Measurements from ENCODE around the gene RNF207.

Gene RNF207

DNA sequence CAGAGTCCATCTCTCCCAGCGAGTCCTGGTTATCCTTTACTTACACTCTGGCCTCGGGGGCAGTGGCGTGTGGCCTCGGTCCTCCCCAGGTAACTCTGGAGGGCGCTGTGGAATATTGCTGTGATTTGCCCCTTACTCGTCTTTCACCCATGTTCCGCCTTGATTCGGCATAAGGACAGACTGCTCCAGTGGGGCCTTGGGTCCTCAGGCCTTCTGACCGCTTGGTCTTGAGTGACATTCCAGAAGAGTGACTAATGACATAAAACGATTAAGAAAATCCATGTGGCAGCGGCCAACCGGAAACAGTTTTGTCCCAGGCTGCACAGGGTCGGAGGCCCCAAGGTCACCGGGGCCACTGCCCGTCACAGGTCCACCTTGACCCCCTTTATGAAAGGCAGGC is 18.8 kb downstream of the RNF207 start:
- no peak for DNase-seq (ENCODE audit: low read depth in 1 of 2, low spot score in 1 of 2)

DNA sequence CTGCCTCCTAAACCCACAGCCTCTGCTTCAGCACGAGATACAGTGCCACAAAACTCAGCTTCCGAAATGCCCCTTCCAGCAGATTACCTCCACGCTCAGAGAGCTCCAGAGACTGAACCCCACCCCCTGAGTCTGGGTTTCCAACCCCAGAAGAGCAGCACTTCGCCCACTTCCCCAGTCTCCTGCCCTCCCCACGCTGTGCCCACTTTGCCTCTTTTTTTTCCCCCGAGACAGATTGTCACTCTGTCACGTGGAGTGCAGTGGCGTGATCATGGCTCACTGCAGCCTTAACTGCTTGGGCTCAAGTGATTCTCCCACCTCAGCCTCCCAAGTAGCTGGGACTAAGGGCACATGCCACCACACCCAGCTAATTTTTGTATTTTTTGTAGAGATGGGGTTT is 19.7 kb downstream of the RNF207 start:
- no peak for DNase-seq (ENCODE audit: low read depth in 1 of 2, low spot score in 1 of 2)

GRCh38 chr1:6233376-6233775 is 27.5 kb downstream of the RNF207 start:
- no peak for DNase-seq (ENCODE audit: low read depth in 1 of 2, low spot score in 1 of 2)

DNA sequence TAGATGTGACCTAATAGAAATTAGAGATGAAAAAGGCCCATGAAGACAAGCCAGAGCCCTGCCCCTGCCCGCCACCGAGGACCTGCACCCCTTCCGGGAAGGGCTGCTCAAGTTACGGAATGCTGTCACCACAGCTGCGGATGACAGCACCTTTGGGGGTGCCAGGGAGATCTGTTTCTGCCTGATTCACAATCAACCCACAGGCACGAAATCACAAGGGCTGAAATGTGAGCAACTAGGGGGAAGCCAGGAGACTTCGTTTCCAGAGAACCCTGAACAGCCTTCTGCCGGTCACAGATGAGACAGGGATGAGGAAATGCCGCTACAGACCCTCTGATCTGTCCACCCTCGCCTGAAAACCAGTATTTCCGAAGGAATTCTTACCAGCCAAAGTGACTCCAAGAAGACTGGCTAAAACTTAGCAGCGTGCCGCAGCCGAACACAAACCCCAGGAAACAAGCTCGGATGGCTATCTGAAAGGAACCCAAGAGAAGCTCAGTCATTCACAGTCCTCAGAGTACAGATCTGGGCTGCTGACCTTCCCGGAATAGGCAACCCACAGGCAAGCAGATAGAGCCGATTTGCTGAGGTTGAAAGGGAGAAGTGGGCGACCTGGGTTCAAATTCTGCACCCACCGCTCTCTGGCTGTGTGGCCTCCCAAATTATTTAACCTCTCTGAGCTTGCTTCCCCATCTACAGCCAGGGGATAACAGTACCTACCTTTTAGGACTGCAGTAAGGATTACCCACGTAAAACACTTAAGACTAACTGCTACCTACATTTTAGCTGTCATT is 28.8 kb downstream of the RNF207 start:
- DNase-seq (ENCODE audit: low read depth in 1 of 2, low spot score in 1 of 2): no peak

GRCh38 chr1:6235296-6235677 is 29.4 kb downstream of the RNF207 start:
- DNase-seq (ENCODE audit: low read depth in 1 of 2, low spot score in 1 of 2): no peak

DNA sequence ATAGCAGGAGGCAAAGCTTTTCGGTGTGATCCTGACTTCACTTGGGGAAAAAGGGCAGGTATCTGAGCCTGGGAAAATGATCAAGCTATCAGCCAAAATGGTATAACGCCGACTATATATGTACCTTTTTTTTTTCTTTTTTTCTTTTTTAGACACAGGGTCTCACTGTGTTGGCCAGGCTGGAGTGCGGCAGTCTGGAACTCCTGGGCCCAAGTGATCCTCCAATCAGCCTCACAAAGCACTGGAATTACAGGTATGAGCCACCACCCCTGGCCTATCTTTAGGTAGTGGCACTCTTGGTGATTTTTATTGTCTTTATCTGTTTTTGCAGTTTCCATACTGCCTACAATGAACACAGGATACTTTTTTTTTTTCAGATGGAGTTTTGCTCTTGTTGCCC is 31.2 kb downstream of the RNF207 start:
- no peak for DNase-seq (ENCODE audit: low read depth in 1 of 2, low spot score in 1 of 2)

DNA sequence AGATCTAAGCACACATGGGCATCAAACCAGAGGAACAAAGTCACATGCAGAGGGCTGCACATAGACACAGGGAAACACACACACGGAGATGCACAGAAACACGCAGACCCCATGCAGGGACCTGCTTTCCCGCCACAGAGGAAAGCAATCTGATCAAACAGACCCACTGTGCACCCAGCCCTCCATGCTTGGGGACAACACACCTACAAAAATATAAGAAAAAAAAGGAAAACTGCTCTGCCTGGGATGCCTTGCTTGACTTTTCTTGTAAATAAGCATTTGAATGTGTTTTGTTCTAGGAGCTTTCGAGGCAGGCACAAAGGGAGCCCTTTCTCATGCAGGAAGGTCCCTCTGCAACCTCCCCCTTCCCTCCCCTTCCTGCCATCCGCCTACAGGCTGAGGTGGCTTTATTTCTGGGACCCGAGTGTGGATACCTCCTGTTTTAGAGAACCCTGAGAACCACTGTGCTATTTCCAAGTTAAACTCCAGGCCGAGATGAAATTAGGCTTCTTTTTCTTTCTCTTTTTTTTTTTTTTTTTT is 33.4 kb downstream of the RNF207 start:
- DNase-seq (ENCODE audit: low read depth in 1 of 2, low spot score in 1 of 2): no peak

DNA sequence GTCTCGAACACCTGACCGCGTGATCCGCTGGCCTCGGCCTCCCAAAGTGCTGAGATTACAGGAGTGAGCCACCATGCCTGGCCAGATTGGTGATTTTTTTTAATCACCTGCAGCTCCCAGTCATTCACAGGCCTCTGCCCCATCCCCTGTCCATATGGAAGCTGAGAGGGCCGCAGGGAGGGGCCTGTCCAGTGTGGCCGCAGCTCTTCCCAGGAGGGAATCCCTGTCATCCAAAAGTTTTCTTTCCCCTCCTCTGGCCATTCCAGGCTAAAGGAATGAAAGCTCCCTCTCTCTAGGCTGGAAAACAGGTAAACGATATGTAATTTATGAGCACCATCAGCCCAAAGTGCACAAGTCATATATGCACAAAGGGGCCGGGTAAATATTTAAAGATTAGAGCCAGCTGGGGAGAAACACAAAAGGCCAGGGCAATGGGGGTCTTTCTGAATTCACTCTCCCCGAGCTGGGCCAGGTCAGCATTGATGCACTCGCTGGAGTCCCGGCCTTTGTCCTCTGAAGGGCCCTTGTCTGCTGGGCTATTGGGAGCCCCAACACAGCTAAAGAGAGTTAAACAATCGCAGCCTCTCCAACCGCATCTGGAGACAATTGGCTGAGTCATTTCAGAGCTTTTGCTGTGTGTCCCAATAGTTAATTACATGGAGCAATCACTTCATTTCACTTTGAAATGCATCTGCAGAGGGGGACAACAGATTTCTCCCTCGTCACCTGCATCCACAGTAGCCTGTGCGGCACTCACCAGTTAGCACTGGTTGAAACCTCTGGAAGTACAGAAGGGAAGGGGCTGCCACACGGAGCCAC is 34.2 kb downstream of the RNF207 start:
- DNase-seq (ENCODE audit: low read depth in 1 of 2, low spot score in 1 of 2): no peak

- no peak for DNase-seq (ENCODE audit: low read depth in 1 of 2, low spot score in 1 of 2)
These were observed 35.4 kb downstream of the RNF207 start for GRCh38 chr1:6241107-6241886.

DNA sequence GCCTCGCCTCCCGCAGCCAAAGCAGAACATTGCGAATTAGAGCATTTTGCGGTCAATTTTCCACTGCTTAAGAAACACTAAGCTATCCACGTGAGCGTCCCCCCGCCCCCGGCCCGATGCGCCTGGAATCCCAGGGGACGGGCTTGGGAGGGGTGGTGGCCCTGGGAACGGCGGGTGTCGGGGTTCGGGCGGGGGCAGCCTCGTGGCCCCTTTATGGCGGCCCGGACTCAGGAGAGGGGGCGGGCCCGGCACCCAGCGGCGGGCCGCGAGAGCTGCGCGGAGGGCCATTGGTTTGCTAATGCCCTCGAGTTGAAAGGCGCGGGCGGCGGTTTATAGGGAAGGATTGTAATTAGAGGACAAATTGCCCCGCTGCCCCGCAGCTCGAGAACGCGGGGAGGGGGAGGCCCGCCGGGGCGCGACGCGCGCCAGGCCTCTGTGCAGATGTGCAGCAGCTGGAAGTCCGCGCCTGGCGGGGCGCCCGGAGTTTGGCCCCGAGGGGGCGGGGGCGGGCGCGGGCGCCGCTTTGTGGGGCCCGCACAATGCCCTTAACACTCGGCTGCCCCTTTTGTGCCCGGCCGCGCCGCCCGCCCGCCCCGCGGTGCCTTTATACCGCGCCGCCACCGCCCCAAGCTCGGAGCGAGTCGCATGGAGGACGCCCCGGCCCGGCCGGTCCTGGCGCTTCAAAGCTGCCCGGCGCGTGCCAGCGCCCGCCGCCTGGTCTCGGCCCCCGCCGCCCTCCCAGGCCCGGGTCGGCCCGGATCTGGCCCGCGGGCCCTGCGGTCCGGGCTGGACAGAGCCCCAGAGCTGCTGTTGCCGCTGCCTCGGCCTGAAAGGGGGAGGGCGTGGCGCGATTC is 36.2 kb downstream of the RNF207 start:
- DNase-seq (ENCODE audit: low read depth in 1 of 2, low spot score in 1 of 2): no peak

- DNase-seq (ENCODE audit: low read depth in 1 of 2, low spot score in 1 of 2): no peak
These were observed 37.3 kb downstream of the RNF207 start for GRCh38 chr1:6243053-6243834.

GRCh38 chr1:6243993-6244392 is 38.1 kb downstream of the RNF207 start, which contains the start of gene HES3:
TSS of gene HES3 (plus strand) at chr1:6244179. CDS start at chr1:6244366, 187 bp downstream.
- DNase-seq (ENCODE audit: low read depth in 1 of 2, low spot score in 1 of 2): no peak

- DNase-seq (ENCODE audit: low read depth in 1 of 2, low spot score in 1 of 2): no peak
These were observed 38.6 kb downstream of the RNF207 start for GRCh38 chr1:6244401-6245049.

- peak; percentile 61 to 66 for DNase-seq (ENCODE audit: low read depth in 1 of 2, low spot score in 1 of 2)
These were observed 39.4 kb downstream of the RNF207 start for GRCh38 chr1:6245086-6245868.

DNA sequence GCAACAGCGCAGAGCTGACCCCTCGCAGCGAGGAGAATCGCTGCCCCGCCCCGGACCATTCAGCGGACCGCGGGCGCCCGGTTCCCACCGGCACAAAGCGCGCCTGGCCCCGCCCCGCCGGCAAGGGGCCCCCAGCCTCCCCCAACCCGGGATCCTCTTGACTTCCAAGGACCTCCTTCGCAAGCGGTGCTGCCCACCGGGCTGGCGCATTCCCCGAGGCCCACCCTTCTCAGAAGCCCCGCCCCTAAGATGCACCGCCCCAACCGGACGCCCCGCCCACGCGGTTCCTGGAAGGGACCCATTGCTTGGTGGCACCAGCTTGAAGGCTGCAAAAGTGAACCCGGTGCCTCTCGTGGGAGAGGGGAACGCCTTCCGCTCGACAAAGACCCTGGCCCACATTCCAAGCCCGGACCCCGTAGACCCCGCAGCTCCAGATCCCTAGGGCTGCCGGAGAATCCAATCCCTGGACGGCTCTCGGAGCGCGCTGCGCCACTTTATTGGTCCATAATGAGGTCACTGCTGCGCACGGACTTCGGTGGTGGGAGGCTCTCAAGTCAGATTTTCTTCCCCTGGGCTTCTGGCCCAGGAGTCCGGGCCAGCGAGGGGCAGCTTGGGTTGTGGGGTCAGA is 40.1 kb downstream of the RNF207 start:
- DNase-seq (ENCODE audit: low read depth in 1 of 2, low spot score in 1 of 2): no peak

DNA sequence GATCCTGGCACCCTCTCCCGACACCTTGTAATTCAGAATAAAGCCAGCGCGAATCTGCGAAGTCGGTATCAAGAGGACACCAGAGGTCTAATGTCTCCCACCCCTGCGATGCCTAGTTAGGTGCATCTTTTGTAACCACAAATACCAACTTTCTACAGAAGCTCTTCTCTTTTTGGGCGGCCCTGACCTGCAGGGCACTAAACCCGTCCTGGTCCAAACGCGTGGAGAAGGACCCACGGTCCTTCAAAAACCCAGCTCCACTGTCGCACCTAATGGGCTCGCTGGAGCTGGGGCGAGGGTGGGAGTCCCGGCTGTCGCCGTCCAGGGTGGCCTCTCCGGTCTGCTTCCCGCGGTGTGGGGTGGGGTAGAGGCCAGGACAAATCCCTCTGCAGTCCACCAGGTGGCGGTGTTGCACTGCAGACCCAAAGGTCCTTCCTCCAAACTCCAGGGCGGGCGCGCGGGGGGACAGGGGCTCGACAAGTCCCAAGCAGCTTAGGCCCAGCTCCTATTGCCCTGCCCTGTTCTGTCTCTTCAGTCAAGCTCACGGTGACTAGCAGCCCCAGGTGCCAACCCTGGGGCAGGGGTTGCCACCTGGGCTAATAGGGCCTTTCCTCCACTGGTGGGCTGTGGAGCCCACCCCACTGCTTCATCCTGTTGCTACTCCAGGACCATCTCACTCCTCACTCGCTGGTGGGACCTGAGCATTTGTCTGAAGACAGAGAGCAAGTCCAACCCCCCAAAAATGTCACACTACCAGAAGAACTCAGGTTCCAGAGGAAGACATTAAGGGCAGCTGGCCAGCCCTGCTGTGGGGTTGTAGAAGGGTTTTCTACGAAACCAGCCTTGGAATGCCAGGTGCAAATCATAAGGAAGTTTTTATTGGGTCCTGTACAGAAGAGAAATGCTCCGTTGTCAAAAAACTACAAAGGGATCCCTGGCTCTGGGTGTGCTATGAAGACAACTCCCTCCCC is 40.9 kb downstream of the RNF207 start:
- peak; percentile 65 to 67 for DNase-seq (ENCODE audit: low read depth in 1 of 2, low spot score in 1 of 2)

DNA sequence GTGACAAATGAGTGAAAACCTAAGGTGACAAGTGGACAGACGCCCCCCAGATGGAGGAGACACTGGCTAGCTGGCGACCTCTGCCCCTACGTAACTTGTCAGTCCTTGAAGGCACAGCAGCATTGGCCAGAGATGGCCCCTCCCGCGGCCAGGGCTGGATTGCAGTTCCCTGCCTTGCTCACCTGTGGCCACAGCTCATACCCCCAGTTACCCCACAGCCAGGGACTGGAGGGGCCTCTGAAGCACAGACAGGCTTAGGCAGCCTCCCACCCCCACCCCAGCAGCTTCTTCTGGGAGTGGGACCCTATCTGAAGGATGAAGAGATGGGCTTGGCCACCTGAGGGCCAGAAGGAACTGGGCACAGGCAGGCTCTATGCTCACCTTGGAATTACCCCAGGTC is 41.7 kb downstream of the RNF207 start:
- no peak for DNase-seq (ENCODE audit: low read depth in 1 of 2, low spot score in 1 of 2)
